Measurements from ENCODE around the gene WNK4. TPM values are rescaled to one million over a fixed set of nuclear protein-coding genes. Genes with fewer than 3 reads are reported as not detected.
"Not testable (repeated sequence)": the region's sequence is repeated elsewhere in the genome, so short reads cannot be mapped to it uniquely, and the experiment has no call there.

WNK4 gene
- polyA plus RNA-seq: under 1 TPM; 0.45 to 0.54 (median 0.46) TPM

DNA sequence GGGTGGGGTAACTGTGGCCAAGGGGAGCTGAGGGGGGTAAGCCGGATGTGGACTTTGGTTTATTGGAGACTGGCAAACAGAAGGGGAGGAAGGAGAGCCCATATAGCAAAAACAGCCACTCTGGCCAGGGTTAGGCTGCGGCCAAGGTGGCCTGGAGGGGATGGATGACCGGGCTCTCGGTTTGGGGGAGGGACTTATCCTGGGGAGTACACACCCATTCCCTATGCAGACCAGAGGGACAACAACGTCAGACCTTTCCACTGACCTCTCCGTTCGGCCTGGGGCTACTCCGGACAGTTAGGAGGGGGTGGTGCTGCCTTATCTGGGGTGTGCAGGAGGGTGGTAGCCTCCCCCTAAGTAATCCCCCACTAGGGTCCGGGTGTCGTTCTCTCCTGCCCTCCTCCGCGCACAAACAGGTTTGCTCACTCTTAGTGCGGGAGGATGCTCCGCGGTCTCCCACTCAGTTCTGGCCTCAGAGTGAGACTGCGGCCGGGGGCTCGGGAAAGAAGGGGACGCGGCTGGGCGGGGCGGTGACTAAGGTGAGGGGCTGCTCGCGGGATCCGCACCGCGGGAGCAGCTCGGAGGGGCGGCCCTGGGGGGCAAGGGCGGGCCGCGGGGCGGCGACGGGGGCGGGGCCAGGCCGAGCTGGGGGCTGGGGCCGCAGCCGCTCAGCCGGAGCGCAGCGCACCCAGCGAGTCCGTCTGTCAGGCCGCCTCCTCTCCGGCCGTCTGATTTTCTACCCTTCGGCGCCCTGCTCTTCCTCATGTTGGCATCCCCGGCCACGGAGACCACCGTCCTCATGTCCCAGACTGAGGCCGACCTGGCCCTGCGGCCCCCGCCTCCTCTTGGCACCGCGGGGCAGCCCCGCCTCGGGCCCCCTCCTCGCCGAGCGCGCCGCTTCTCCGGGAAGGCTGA lies at the start of gene WNK4:
TSS of gene WNK4 (plus strand) at position 675 of the 915 bp plus-strand sequence. CDS start at position 764, 89 bp downstream.
- H3K27ac ChIP-seq (ENCODE audit: low read depth, low read length): no peak within 1 kb of the TSS
- 6 to 11% (median 9%) methylated on average over 34 to 65 of the region's 65 CpGs for WGBS, 3 donors

- H3K27ac ChIP-seq (ENCODE audit: low read depth, low read length): no peak overlapping the region
- 58 to 91% (median 83%) methylated on average over 1 of the region's 1 CpG for WGBS, 3 donors
Observed at GRCh38 chr17:42740699-42741098, 39.7 kb upstream of the WNK4 start.

- 88 to 91% (median 88%) methylated on average over 11 of the region's 11 CpGs for WGBS, 3 donors
Observed at GRCh38 chr17:42742916-42743315, 37.5 kb upstream of the WNK4 start.

GRCh38 chr17:42743595-42744282 lies 36.7 kb upstream of the WNK4 start:
- 47 to 50% (median 47%) methylated on average over 10 of the region's 10 CpGs for WGBS, 3 donors
- no peak overlapping the region for H3K27ac ChIP-seq (ENCODE audit: low read depth, low read length)

More at GRCh38 chr17:42742916-42743315, 37.5 kb upstream of the WNK4 start:
- H3K27ac ChIP-seq (ENCODE audit: low read depth, low read length): not testable (repeated sequence)

DNA sequence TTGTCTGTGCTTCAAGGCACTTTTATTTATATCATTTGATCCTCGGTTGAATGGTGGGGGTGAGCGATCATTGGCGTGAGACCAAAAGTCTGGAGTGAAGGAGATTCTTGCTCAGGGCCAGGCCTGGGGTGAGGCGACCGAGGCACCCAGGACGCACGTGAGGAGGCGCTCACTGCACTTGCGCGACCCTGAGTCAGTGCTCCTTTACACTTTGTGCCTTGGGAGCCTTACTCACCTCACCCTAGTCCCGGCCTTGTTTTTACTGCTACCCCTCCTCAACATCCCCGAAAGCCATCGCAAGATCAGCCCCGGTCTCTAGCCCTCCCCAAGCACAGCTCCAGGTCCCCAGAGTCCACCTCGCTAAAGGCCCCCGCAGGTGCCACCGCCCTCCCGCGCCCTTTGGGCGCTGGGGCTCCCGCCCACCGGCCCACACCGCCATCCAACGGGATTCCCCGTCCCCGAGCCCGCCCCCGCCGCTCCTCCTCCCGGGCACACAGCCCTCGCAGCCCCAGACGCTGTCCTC lies 36.1 kb upstream of the WNK4 start:
- H3K27ac ChIP-seq (ENCODE audit: low read depth, low read length): peak overlapping the region; percentile 65
- 0 to 1% (median 0%) methylated on average over 32 of the region's 32 CpGs for WGBS, 3 donors

DNA sequence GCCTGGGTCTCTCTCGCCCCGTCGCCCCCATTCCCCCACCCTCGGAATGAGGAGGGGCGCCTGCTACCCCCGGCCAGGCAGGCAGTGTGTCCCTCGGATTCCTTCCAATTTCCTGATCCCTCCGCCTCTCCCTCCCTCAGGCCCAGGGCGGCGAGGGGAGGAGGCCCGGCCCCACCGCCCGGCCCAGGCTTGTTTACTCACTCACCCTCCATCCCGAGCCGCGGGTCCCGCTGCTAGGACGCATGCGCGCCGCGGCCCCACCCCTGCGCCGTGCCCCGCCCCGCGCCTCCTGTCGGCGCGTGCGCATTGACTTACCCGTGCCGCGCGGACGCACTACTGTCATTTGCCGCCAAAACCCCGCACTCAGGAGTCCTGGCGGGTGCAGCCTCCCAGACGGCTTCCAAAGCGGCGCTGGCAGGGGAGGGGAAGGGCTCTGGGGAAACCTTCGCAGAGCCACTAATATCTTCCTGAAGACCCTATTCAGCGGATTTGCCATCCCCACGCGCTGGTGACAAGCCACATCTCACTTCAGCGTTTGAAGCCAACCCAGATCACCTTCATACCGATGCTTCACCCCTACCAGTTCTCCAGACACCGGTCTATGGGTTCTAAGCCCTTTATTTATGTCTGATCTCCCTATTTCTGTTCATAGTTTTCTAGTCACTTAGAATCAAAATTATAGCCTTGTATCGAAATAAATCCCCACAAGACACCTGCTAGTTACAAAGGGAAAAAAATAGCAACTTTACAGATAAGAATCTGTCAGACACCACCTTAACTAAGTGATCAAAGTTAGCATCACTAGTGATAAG lies 35.4 kb upstream of the WNK4 start, which contains the start of gene EZH1:
TSS of gene EZH1 (minus strand) at position 235 of the 812 bp plus-strand sequence. CDS start 16,099 bp downstream, outside the sequence.
- 5 to 6% (median 5%) methylated on average over 45 to 50 of the region's 50 CpGs for WGBS, 3 donors
- peak within 1 kb of the TSS; percentile 65 for H3K27ac ChIP-seq (ENCODE audit: low read depth, low read length)

DNA sequence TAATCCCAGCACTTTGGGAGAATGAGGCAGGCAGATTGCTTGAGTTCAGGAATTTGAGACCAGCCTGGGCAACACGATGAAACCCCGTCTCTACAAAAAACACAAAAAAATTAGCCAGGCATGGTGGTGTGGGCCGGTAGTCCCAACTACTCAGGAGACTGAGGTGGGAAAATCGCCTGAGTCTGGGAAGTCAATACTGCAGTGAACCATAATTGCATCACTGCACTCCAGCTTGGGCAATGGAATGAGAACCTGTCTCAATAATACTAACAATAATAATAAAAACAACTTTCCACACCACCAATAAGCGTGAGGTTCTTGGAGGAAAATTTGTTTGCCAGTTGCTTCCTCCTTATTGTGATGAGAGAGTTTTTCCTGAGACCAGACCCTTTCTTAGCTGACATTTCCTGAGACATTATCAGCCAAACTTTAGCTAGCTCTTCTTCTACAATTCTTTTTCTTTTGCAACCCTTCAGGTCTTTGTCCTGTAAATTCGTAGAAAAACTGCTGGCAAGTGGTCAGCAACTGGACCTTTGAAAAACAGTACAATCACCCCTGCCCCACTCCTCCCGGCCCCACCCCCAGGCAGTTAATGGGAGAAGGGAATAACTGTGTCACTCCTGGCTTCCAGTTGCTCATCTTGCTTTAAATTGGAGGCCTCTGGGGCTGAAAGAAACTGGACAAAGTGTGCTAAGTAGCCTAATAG lies 32.1 kb upstream of the WNK4 start:
- H3K27ac ChIP-seq (ENCODE audit: low read depth, low read length): no peak overlapping the region

GRCh38 chr17:42748908-42749798 lies 31.3 kb upstream of the WNK4 start:
- peak overlapping the region; percentile 35 for H3K27ac ChIP-seq (ENCODE audit: low read depth, low read length)
- 52 to 68% (median 57%) methylated on average over 11 of the region's 11 CpGs for WGBS, 3 donors

More for the DNA sequence above, 32.1 kb upstream of the WNK4 start:
- 53 to 57% (median 53%) methylated on average over 7 of the region's 7 CpGs for WGBS, 3 donors

DNA sequence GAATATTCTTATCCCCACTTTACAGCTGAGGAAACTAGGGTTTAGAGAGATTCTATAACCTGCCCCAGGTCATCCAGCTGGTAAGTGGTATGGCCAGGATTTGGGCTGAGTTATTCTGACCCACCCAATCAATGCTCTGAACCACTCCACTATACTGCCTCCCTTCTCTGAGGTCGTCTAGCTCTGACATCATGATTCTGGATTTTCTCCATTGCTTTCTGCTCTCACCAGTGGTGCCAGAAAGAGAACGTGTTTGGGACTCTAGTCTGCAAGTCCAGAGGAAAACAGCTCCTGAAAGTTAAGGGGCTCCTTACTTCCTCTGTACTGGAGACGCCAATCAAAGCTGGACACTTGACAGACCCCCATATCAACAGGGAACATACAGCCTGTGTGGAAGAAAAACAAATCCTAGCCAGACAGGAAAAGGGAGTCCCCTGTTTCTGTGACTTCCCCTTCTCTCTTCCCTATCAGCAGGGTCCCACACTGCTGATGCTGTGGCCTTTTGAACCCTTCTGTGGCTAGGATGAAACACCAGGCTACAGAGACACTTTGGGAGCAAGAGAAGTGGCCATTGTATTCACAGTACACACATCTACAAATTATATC lies 29.6 kb upstream of the WNK4 start:
- 12 to 31% (median 14%) methylated on average over 3 of the region's 3 CpGs for WGBS, 3 donors
- peak overlapping the region; percentile 40 for H3K27ac ChIP-seq (ENCODE audit: low read depth, low read length)

GRCh38 chr17:42751628-42752027 lies 28.8 kb upstream of the WNK4 start:
- WGBS, 3 donors: 66 to 79% (median 72%) methylated on average over 7 of the region's 7 CpGs
- no peak overlapping the region for H3K27ac ChIP-seq (ENCODE audit: low read depth, low read length)

DNA sequence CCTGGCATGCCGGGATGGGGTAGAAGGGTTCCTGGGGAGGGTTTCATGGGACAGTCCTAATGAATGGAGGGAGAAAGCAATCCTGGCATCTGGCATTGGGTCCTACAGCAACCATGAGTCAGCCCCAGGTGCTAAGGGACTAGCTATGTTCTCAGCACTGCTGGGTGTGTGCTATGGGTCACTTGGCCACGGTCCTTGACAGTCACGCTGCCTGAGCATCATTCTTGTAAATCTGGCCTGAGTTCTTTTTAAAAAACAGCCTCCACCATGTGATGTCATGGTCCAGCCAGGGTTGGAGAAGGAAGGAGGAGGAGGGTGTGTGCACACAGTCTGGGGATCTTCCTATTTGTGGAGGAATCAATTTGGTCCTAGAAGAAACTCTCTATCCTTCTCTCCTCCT lies 25.6 kb upstream of the WNK4 start:
- no peak overlapping the region for H3K27ac ChIP-seq (ENCODE audit: low read depth, low read length)
- 58 to 72% (median 61%) methylated on average over 3 of the region's 3 CpGs for WGBS, 3 donors

GRCh38 chr17:42759982-42760651 lies 20.3 kb upstream of the WNK4 start:
- WGBS, 3 donors: 44 to 49% (median 48%) methylated on average over 11 of the region's 11 CpGs
- no peak overlapping the region for H3K27ac ChIP-seq (ENCODE audit: low read depth, low read length)

DNA sequence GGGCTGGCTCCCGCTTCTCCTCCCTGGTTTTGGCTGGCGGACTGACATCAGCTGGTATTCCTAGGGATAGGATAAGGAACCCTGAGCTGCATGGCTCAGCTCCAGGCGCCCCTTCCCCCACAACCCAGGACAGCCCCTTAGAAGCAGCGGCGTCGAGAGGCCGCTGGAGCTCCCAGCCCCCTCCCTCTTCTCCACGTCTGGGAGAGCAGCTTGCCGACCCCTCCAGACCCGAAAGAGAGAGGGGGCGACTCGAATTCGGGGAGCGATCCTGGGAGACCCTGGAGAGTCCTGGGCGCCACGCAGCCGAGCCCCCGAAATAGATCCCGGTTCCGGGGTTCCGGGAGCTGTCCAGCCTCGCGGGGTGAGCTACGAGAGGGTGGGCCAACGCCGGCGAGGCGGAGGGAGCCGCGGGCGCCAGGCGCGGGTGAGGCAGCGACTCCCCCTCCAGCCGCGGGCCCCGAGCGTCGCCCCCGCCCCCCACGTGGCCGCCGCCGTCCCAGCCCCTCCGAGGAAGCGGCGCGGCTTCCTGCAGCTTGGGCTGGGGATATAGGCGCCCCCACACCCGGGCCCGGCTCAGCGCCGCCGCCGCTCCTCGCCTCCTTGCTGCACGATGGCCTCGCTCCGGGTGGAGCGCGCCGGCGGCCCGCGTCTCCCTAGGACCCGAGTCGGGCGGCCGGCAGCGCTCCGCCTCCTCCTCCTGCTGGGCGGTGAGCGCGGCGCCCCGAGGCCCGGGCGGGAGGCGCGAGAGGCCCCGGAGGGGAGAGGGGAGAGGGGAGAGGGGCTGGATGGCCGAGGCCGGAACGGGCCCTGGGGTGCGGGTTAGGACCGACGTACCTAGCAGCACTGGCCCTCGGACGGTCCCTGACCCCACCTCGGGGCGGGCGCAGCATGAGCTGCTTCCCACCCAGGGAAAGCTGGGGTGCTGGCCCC lies 19.5 kb upstream of the WNK4 start, which contains the start of gene RAMP2:
TSS of gene RAMP2 (plus strand) at position 576 of the 930 bp plus-strand sequence. CDS start at position 611, 35 bp downstream.
- H3K27ac ChIP-seq (ENCODE audit: low read depth, low read length): no peak within 1 kb of the TSS
- WGBS, 3 donors: 2 to 4% (median 3%) methylated on average over 52 to 92 of the region's 92 CpGs

- WGBS, 3 donors: 30 to 48% (median 33%) methylated on average over 11 to 12 of the region's 12 CpGs
- no peak overlapping the region for H3K27ac ChIP-seq (ENCODE audit: low read depth, low read length)
Observed at GRCh38 chr17:42761638-42762037, 18.8 kb upstream of the WNK4 start.

GRCh38 chr17:42766124-42766523 lies 14.3 kb upstream of the WNK4 start:
- no peak overlapping the region for H3K27ac ChIP-seq (ENCODE audit: low read depth, low read length)
- WGBS, 3 donors: 78 to 89% (median 88%) methylated on average over 6 of the region's 6 CpGs

Data from adipose tissue (tissue), 3 donors.